Measurements from ENCODE around the gene PLEKHA4. TPM values are rescaled to one million over a fixed set of nuclear protein-coding genes. Genes with fewer than 3 reads are reported as not detected.

Gene PLEKHA4
- total and polyA plus RNA-seq, 7 donors = 13.8 to 44.7 (median 20.7) TPM

- DNase-seq = no peak
- Histone ChIP-seq H3K27ac (no peak overlapping the region), H3K27me3 (no peaks in the 10 kb centered on the region), H3K4me1 (peaks cover 0 to 22% (median 21%) of the 10 kb centered on the region in 4 donors), H3K4me3 (no peak overlapping the region), H3K9me3 (no peaks in the 10 kb centered on the region), H3K36me3 (peaks cover 0 to 6% (median 0%) of the 10 kb centered on the region in 4 donors)
- WGBS, 2 donors = 34 to 78% methylated on average over 13 of the region's 13 CpGs
- no peak for TF ChIP-seq POLR2A (IDR thresholded peaks at IDR 0.05)
- no peak for TF ChIP-seq EP300 (IDR thresholded peaks at IDR 0.05)
- no peak for TF ChIP-seq CTCF (IDR thresholded peaks at IDR 0.05)
- no peak for TF ChIP-seq POLR2AphosphoS5 (IDR thresholded peaks at IDR 0.05)
- intact Hi-C loops (cut with DNase I) = no loop called here
Measured at GRCh38 chr19:48807590-48808308, 60.7 kb downstream of the PLEKHA4 start.

DNA sequence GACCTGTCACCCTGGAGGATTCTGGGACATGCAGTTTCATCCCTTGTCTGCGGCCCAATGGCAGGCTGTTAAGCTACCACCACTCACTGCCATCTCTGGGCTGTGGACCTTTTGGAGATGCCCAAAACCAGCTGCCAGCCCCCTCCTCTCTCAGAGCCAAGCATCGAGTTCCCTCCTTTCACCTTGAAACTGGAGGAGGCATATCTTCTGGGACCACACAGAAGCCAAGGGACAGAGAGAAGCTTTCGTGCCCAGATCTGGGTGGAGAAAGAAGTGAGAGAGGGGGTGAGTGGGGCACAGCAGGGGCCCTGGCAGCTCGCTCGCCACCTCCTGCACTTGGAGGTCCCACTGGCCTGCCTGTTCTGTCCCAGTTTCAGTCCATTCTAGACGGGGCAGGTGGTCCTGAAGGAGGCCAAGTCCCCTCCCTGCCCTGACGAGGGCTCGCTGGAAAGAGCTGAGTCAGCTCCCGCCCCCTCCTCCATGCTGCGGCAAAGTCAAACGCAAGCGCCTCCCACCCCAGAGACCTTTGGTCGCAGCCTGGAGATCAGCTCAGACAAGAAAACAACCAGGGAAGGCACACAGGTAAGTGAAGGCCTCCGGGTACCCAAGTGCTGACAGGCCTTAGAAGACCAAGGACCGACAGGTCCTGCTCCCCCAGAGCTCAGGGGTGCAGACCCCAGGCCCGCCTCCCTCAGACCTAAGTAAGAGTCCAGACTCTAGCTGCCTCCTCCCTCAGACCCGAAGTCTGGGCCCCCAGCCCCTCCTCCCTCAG is 61.4 kb downstream of the PLEKHA4 start:
- Histone ChIP-seq H3K9me3 (no peaks in the 10 kb centered on the region), H3K4me1 (peaks cover 0 to 15% (median 14%) of the 10 kb centered on the region in 4 donors), H3K4me3 (no peak overlapping the region), H3K27me3 (no peaks in the 10 kb centered on the region), H3K36me3 (peaks cover 0 to 6% (median 0%) of the 10 kb centered on the region in 4 donors), H3K27ac (no peak overlapping the region)
- TF ChIP-seq POLR2A (IDR thresholded peaks at IDR 0.05) (no peak), POLR2AphosphoS5 (IDR thresholded peaks at IDR 0.05) (no peak), CTCF (IDR thresholded peaks at IDR 0.05) (no peak)
- 30 to 68% methylated on average over 17 of the region's 17 CpGs for WGBS, 2 donors
- intact Hi-C loops (cut with DNase I) = no loop called here
- DNase-seq = no peak

DNA sequence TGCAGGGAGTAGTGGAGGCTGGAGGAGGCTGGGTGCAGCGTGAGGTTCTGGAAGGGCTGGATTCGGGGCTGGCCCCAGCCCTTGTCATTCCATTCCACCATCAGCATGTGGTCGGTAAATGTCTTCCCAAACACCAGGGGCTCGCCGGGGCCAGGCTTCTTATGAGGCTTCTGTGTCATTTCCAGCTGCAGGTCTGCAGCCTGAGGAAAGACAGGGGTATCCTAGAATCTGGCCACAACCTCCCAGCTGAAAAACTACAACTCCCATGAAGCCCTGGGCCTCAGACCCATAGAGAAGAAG is 61.9 kb downstream of the PLEKHA4 start:
- no peaks in the 10 kb centered on the region for H3K27me3 ChIP-seq
- H3K36me3 ChIP-seq = peaks cover 0 to 6% (median 0%) of the 10 kb centered on the region in 4 donors
- H3K4me3 ChIP-seq = no peak overlapping the region
- DNase-seq = no peak
- 85 to 86% methylated on average over 5 of the region's 5 CpGs for WGBS, 2 donors
- peaks cover 0 to 10% (median 9%) of the 10 kb centered on the region in 4 donors for H3K4me1 ChIP-seq
- H3K9me3 ChIP-seq = no peaks in the 10 kb centered on the region
- TF ChIP-seq CTCF (IDR thresholded peaks at IDR 0.05) (no peak), POLR2A (IDR thresholded peaks at IDR 0.05) (no peak), EP300 (IDR thresholded peaks at IDR 0.05) (no peak), POLR2AphosphoS5 (IDR thresholded peaks at IDR 0.05) (no peak)
- no peak overlapping the region for H3K27ac ChIP-seq
- intact Hi-C loops (cut with DNase I) = no loop called here

DNA sequence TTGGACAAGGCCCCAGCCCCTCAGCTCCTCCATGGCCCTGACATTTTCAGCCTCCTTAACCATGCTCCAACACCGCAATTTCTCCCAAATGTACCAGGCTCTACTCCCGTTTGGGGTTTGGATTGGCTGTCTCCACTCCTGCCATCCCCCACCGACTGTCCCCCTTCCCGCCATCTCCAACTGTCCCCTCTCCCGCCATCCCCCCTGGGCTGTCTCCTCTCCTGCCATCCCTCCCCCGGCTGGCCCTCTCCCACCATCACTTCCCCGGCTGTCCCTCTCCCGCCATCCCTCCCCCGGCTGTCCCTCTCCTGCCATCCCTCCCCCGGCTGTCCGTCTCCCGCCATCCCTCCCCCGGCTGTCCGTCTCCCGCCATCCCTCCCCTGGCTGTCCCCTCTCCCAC is 63.0 kb downstream of the PLEKHA4 start:
- TF ChIP-seq POLR2A (IDR thresholded peaks at IDR 0.05) (no peak), EP300 (IDR thresholded peaks at IDR 0.05) (no peak), CTCF (IDR thresholded peaks at IDR 0.05) (no peak), POLR2AphosphoS5 (IDR thresholded peaks at IDR 0.05) (no peak)
- Histone ChIP-seq H3K27me3 (no peaks in the 10 kb centered on the region), H3K9me3 (no peaks in the 10 kb centered on the region), H3K4me3 (no peak overlapping the region), H3K36me3 (peaks cover 0 to 6% (median 0%) of the 10 kb centered on the region in 4 donors), H3K4me1 (peaks cover 0 to 8% (median 7%) of the 10 kb centered on the region in 4 donors), H3K27ac (no peak overlapping the region)
- no peak for DNase-seq
- 93 to 95% methylated on average over 15 of the region's 15 CpGs for WGBS, 2 donors
- intact Hi-C loops (cut with DNase I) = no loop called here
